Inferior parietal cortex (tissue), 1 donor: ENCODE measurements around the gene CSTB.
A peak's percentile ranks its signal among the peaks of the same experiment; 100 is the strongest.
"Not testable (repeated sequence)": the region's sequence is repeated elsewhere in the genome, so short reads cannot be mapped to it uniquely, and the experiment has no call there.

Experiments used
- DNase-seq: peaks from one replicate; pipeline ENCODE4 v3.0.0-alpha.2; 2016; ENCODE audit errors: extremely low spot score

Gene CSTB

DNA sequence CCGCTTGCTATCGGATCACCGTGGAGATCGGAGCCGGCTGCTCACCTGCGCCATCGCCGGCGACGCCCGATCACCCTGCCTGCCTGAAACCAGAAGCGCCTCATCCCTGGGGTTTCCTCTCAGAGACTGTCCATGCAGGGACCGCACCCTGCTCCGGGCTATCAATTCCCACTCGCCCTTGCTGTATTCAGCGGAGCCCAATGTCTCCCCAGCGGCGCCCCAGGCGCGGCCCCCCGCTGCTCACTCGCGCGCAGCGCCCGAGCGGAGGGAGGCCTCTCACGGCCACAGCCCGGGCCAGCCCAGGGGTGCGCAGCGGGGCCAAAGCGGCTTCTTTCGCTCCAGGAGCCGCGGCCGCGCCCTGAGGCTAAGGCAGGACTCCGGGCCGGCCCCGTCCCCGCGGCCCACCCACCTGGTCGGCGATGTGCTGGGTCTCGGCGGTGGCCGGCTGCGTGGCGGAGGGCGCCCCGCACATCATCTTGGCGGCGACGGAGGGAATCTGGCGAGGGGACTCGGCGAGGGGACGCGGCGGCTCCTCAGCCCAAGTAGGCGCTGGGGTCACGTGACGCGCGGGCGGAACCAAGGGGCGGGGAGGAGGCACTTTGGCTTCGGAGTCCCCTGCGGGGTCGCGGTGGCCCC is at the start of gene CSTB:
TSS of gene CSTB (minus strand) at position 514 of the 636 bp plus-strand sequence. CDS start at position 475, 39 bp downstream.
- peak; percentile 67 for DNase-seq

DNA sequence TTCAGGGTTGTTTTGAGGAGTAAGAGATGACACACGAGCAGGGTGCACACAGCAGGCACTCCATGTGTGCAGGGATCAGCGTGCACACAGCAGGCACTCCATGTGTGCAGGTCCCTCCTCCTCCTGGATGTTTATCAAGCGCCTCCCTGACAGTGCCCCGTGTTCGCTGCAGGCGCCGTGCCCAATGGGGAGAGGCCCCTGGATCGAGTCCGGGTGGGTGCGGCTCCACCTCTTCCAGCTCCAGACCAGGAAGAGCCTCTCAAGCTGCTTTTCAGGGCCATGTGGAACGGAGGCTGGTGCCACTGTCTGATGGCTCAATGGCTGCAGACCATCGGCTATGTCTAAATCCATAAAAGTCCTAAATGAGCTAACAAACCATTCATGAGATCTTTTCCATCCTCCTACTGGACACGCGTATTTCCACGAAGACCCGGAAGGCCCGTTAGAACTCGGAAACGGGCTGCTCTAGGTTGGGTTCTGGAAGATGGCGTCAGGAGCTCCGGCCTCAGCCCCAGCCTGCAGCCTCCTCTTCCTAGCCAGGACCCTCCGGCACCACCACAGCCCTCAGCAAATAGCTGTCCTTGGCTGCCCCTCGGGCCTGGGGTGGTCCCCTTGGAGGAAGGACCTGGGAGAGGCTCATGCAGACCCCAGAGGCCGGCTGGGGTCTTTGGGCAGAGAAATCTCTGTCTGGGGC is 49.3 kb upstream of the CSTB start:
- DNase-seq: no peak

DNA sequence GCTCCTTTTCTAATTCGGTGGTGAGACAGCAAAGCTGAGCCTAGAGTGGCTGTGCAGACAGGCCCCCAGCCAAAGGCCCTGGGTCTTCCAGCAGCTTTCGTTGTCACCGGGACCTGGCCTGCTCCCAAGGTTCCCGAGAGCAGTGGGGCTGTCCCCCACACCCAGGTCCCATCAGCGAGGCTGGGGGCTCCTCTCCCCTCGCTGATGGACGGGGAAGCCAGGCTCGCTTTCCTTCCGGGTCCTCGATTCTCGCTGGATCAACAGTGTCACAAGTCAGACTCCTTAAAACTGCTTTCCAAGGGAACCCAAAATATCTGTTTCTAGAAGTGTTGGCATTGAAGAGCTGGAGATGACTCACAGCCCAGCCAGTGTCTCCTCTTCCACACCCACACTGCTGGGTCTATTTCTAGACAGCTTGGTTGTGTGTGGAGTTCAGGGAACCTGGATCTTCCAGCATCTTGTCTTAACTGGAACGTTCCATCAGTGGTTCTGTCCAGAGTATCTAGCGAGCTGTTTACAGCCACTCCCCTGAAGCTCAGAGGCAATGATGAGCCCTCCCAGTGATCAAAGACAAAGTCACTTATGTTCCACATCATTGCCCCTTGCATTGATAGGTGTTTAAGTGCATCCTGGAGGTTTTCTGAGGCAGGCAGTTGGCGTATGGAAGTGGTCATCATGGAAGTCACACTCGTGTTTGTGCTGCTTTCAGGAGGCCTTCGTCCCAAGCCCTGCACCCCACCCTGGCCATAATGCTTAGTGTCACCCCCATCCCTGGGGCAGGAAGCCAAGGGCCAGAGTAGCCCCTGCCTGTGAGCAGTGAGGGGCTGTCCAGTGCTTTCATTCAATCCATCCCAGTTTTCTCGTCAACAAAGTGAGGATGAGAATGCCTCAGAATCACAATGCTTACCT is 48.5 kb upstream of the CSTB start:
- DNase-seq: peak; percentile 69

- DNase-seq: not testable (repeated sequence)
Observed at GRCh38 chr21:43822741-43823140, 46.6 kb upstream of the CSTB start.

DNA sequence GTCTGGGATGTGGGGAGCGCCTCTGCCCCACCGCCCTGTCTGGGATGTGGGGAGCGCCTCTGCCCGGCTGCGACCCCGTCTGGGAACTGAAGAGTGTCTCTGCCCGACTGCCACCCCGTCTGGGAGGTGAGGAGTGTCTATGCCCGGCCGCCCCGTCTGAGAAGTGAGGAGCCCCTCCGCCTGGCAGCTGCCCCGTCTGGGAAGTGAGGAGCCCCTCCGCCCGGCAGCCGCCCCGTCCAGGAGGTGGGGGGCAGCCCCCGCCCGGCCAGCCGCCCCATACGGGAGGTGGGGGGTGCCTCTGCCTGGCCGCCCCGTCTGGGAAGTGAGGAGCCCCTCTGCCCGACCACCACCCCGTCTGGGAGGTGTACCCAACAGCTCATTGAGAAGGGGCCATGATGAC is 46.1 kb upstream of the CSTB start:
- DNase-seq: not testable (repeated sequence)

DNA sequence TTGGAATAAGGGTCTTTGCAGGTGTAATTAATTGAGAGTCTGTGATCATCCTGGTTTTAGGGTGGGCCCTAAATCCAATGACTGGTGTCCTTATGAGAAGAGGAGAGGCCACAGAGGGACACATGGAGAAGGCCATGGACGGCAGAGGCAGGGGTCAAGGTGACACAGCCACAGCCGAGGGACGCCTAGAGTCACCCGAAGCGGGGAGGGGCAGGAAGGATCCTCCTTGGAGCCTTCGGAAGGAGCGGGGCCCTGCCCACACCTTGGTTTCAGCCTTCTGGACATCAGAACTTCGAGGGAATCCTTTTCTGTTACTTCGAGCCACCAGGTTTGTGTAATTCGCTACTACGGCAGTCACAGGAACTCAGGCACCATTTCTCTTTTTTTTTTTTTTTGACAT is 44.4 kb upstream of the CSTB start:
- DNase-seq: no peak

DNA sequence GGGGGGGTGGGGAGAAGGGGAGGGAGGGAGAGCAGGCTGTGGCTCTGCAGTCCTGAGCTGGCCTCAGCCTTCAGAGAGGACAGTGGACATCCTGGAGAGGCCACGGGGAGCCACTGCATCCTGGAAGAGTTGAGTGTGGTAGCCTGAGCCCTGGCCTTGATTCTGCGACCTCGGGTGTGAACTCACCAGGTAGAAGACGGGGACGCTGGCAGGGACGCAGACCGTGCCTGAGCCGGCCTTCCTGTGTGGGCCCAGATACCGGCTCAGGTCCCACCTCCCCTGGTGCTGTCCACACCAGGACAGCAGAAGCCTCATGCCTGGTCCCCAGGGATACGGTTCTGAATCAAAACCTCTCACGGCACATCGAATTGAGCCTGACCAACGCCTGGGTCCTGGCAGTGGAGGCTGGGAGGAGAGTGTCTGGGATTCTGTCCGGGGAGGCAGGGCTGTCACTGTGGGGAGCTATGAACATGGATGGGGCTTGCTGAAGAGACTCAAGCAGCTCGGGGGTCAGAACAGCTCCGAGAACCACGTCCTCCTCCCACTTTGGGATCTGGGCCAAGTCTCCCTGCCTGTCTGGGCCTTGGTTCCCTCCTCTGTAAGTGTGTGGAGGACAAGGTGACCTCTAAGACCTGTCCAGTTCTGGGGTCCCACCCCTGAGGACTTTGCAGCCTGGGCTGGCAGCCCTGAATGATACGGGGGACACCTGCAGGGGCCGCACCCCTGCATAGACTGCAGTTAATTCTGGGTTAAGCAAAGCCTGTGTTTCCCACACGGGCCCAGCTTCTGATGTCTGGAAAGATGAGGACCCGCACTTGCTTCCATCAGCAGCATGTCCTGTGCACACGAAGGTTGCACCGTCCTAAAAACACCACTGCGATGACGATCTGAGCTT is 43.6 kb upstream of the CSTB start:
- DNase-seq: no peak

DNA sequence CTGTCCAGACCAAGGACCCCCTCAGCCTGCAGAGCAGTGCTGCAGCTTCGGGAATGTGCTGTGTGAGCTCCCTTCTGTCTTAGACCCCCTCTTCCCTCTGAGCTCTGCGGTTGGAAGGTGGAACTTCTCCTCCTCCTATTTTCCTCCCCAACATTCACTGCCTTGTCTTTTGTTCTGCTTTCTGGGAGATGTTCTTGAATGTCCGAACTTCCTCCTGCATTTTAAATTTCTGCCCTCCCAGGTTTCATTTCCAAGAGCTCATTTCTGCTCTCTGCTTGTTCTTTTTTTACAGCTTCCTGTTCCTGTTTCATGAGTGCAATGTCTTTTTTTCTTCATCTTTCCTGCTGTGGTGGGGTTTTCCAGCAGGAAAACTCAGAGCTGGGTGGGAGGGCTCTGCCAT is 42.6 kb upstream of the CSTB start:
- DNase-seq: no peak

DNA sequence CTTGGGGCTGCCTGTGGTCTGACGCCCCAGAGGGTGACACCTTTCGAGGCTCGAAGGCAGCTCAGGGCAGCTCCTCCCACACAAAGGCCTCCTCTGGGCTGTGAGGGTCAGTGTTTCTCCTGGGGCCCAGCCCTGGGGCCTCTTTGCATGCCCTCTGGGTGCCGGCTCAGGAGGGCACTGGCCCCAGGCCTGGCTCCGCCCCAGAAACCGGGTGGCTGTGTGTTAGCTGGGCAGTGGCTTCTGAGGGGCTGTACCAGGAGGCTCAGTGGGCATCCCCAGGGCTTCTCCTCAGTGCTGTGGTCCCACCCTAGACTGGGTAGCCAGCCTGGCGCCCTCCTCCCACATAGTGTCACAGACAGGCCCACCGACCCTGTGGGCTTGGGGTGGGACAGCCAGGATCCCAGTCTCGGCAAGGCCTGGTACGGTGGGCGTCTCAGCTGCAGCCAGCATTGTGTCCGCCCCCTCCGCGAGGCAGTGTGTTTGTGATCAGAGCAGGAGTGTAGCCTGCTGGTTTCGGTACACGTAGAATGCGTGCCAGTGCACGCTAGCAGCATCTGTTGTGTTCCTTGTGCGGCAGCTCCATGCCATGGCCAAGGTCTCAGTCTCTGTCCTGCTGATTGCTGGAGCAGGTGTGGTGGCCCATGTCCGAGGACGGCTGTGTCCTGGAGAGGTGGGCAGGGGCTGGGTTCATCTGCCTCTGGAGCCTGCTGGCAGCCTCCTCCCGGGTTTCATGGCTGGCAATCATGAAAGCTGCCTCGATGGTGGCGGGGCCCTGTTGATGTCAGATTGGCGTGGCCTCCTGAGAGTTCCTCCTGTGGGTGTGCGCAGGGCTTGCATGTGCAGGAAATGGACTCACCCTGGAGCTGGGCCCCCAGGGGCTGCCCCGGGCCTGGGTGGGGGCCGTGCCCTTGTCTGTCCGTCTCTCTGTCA is 41.3 kb upstream of the CSTB start:
- no peak for DNase-seq

GRCh38 chr21:43816611-43817071 is 40.5 kb upstream of the CSTB start:
- DNase-seq: no peak

DNA sequence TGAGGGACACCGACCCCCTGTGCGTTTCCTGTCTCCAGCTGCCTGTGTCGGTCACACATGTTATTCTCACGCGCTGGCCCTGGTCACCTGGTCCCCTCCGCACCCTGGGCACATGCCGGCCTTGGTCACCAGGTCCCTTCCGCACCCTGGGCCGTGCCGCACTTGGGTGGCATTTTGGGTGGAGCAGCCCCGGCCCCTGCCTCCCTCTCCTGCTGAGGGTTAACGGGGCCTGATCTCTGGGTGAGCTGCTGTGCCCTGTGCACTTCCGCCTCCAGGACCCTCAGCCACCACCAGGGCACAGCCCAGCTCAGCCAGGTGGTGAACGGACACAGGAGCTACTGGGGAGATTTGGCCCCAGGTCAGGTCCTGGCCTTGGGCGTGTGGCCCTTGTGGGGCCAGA is 39.9 kb upstream of the CSTB start:
- no peak for DNase-seq

GRCh38 chr21:43815107-43815613 is 39.1 kb upstream of the CSTB start:
- DNase-seq: no peak

GRCh38 chr21:43814215-43815106 is 38.4 kb upstream of the CSTB start:
- DNase-seq: no peak

GRCh38 chr21:43813656-43813980 is 37.5 kb upstream of the CSTB start:
- no peak for DNase-seq

GRCh38 chr21:43812957-43813655 is 37.0 kb upstream of the CSTB start:
- no peak for DNase-seq

GRCh38 chr21:43812139-43812821 is 36.2 kb upstream of the CSTB start:
- DNase-seq: no peak

DNA sequence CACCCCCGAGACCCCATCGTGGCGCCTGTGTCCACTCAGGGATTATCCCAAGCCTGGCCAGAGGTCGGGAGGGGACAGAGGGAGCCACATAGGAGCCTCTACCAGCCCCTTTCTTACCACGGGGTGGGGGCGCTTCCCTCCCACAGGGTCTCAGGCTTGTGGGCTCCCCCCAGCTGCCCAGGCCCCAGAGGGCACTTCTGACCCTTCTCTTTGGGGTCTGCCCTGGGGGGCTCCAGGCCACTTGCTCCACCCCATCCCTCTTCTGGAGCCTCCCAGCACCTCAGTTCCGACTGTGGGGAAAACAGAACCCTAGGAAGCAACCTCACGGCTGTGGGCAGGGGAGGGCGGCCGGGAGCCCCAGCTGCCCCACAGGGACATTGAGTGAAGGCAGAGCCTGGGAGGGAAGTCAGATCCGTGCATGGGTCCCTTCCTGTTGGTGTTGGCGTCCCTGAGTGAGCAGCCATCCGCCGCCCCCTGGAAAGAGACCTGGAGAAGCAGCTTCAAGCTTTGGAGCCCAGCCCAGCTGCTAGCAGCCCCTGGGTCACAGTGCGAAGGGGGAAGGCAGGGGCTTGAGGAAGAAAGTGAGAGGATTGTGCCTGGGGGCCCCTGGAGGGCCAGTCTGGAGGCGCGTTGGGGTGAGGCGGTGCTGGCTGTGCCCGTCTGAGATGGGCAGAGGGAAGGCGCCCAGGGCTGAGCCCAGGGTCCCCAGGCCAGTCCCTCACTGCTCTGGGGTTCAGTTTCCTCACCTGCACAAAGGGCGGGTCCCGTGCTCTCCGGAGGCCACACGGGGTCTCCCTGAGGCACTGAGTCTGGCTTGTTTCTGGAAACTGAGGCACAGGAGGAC is 35.4 kb upstream of the CSTB start:
- no peak for DNase-seq
